Measurements from ENCODE around the gene PHYH. TPM values are rescaled to one million over a fixed set of nuclear protein-coding genes. Genes with fewer than 3 reads are reported as not detected.

PHYH gene
- total RNA-seq, 1 donor from 2014 or later: 37.1 TPM

- no peaks in the 10 kb centered on the region for H3K36me3 ChIP-seq (ENCODE audit: control insufficient read depth in 3 of 3, insufficient read depth in 3 of 3, low read length in 3 of 3)
- peaks cover 0 to 5% (median 4%) of the 10 kb centered on the region in 3 donors for H3K4me1 ChIP-seq (ENCODE audit: control insufficient read depth in 3 of 3, insufficient read depth in 3 of 3, low read length in 3 of 3)
- H3K27me3 ChIP-seq (ENCODE audit: control insufficient read depth in 3 of 3, insufficient read depth in 3 of 3, low read length in 3 of 3): peaks cover 0 to 8% (median 8%) of the 10 kb centered on the region in 3 donors
- no peak within 1 kb of the TSS for H3K4me3 ChIP-seq (ENCODE audit: low read length in 3 of 3)
- no peak within 1 kb of the TSS for H3K9ac ChIP-seq (ENCODE audit: low read depth in 1 of 3, low read length in 3 of 3)
- H3K27ac ChIP-seq (ENCODE audit: low read depth, low read length): no peak within 1 kb of the TSS
- H3K9me3 ChIP-seq (ENCODE audit: control insufficient read depth in 3 of 3, low read length in 3 of 3): no peaks in the 10 kb centered on the region
These were observed 65.7 kb downstream of the PHYH start, which contains the start of gene UCMA for GRCh38 chr10:13234172-13234571. Gene UCMA (minus strand): TSS chr10:13234374. CDS start chr10:13234258, 116 bp downstream.

DNA sequence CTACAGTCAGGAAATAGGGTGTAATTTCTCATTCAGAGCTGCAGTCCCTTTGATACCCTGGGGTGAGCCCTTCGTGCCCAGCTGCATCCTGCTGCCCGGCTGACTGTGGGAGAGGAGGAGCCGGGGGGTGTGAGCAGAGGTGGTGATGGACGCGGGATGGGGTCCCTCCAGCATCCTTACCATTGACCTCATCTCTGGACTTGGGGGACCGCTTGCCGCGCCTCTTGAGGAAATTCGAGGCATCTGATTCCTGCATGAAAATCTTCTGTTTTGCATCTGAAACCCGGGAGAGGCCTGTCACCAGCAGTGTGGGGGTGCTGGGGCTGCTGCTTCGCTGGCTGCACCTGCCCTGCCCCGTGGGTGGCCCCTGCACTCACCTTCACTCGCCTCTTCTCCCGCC, 66.5 kb downstream of the PHYH start:
- Histone ChIP-seq H3K27me3 (ENCODE audit: control insufficient read depth in 3 of 3, insufficient read depth in 3 of 3, low read length in 3 of 3) (peaks cover 0 to 8% (median 8%) of the 10 kb centered on the region in 3 donors), H3K4me3 (ENCODE audit: low read length in 3 of 3) (no peak overlapping the region), H3K4me1 (ENCODE audit: control insufficient read depth in 3 of 3, insufficient read depth in 3 of 3, low read length in 3 of 3) (peaks cover 0 to 5% (median 4%) of the 10 kb centered on the region in 3 donors), H3K9ac (ENCODE audit: low read depth in 1 of 3, low read length in 3 of 3) (no peak overlapping the region), H3K9me3 (ENCODE audit: control insufficient read depth in 3 of 3, low read length in 3 of 3) (no peaks in the 10 kb centered on the region), H3K36me3 (ENCODE audit: control insufficient read depth in 3 of 3, insufficient read depth in 3 of 3, low read length in 3 of 3) (no peaks in the 10 kb centered on the region), H3K27ac (ENCODE audit: low read depth, low read length) (no peak overlapping the region)

- H3K27me3 ChIP-seq (ENCODE audit: control insufficient read depth in 3 of 3, insufficient read depth in 3 of 3, low read length in 3 of 3): peaks cover 0 to 8% (median 8%) of the 10 kb centered on the region in 3 donors
- no peak overlapping the region for H3K4me3 ChIP-seq (ENCODE audit: low read length in 3 of 3)
- H3K27ac ChIP-seq (ENCODE audit: low read depth, low read length): no peak overlapping the region
- peaks cover 0 to 5% (median 4%) of the 10 kb centered on the region in 3 donors for H3K4me1 ChIP-seq (ENCODE audit: control insufficient read depth in 3 of 3, insufficient read depth in 3 of 3, low read length in 3 of 3)
- H3K36me3 ChIP-seq (ENCODE audit: control insufficient read depth in 3 of 3, insufficient read depth in 3 of 3, low read length in 3 of 3): no peaks in the 10 kb centered on the region
- no peak overlapping the region for H3K9ac ChIP-seq (ENCODE audit: low read depth in 1 of 3, low read length in 3 of 3)
- H3K9me3 ChIP-seq (ENCODE audit: control insufficient read depth in 3 of 3, low read length in 3 of 3): no peaks in the 10 kb centered on the region
These were observed 68.1 kb downstream of the PHYH start for GRCh38 chr10:13231808-13232207.

- no peak overlapping the region for H3K9ac ChIP-seq (ENCODE audit: low read depth in 1 of 3, low read length in 3 of 3)
- H3K4me1 ChIP-seq (ENCODE audit: control insufficient read depth in 3 of 3, insufficient read depth in 3 of 3, low read length in 3 of 3): peaks cover 0 to 5% (median 4%) of the 10 kb centered on the region in 3 donors
- no peaks in the 10 kb centered on the region for H3K36me3 ChIP-seq (ENCODE audit: control insufficient read depth in 3 of 3, insufficient read depth in 3 of 3, low read length in 3 of 3)
- H3K9me3 ChIP-seq (ENCODE audit: control insufficient read depth in 3 of 3, low read length in 3 of 3): no peaks in the 10 kb centered on the region
- no peak overlapping the region for H3K27ac ChIP-seq (ENCODE audit: low read depth, low read length)
- no peak overlapping the region for H3K4me3 ChIP-seq (ENCODE audit: low read length in 3 of 3)
- H3K27me3 ChIP-seq (ENCODE audit: control insufficient read depth in 3 of 3, insufficient read depth in 3 of 3, low read length in 3 of 3): peaks cover 0 to 8% (median 8%) of the 10 kb centered on the region in 3 donors
These were observed 68.7 kb downstream of the PHYH start for GRCh38 chr10:13231190-13231589.

Other genes with a start within 250 kb of the PHYH start
- gene OPTN, start 199.9 kb downstream of the PHYH start, total RNA-seq: 13.0 TPM
- gene MCM10, start 138.5 kb downstream of the PHYH start, total RNA-seq: 4.2 TPM
- gene UCMA, start 65.7 kb downstream of the PHYH start, total RNA-seq: 1.6 TPM
- gene SEPHS1, start 48.2 kb upstream of the PHYH start, total RNA-seq: 25.1 TPM
- 6.8 TPM for gene BEND7, start 228.9 kb upstream of the PHYH start, total RNA-seq

Measured in skeletal muscle tissue (tissue), 4 donors.